Activated T-cell treated with anti-CD3 and anti-CD28 coated beads, Interleukin-2, amount 50 U/mL, for 48 hours (primary cell): ENCODE results near the gene HSPB7.

Experiments
- DNase-seq, 2 experiments: peaks; one replicate each; pipeline ENCODE4 v3.0.0-alpha.2; 2020

Gene HSPB7

GRCh38 chr1:15974855-15975254, 43.0 kb downstream of the HSPB7 start:
- DNase-seq, result peak; percentile 54 to 65

- no peak for DNase-seq
Observed at GRCh38 chr1:15973772-15974171, 44.1 kb downstream of the HSPB7 start.

GRCh38 chr1:15972409-15972808, 45.4 kb downstream of the HSPB7 start:
- DNase-seq, result peak in 1 of 2 experiments; percentile 15

- no peak for DNase-seq
Observed at GRCh38 chr1:15970911-15971310, 46.9 kb downstream of the HSPB7 start.

GRCh38 chr1:15969321-15969880, 48.4 kb downstream of the HSPB7 start:
- peak in 1 of 2 experiments; percentile 17 for DNase-seq

- DNase-seq, result peak in 1 of 2 experiments; percentile 13
Observed at GRCh38 chr1:15968172-15968571, 49.7 kb downstream of the HSPB7 start.

GRCh38 chr1:15966956-15967344, 50.9 kb downstream of the HSPB7 start:
- peak; percentile 20 to 24 for DNase-seq

- peak; percentile 90 to 92 for DNase-seq
Observed at GRCh38 chr1:15966081-15966955, 51.5 kb downstream of the HSPB7 start.

GRCh38 chr1:15965228-15965767, 52.5 kb downstream of the HSPB7 start:
- peak; percentile 62 to 67 for DNase-seq
